ENCODE results near the gene UCP3.

UCP3 gene

GRCh38 chr11:73950869-73951710 is 57.8 kb downstream of the UCP3 start, which contains the start of gene DNAJB13:
DNAJB13 (plus strand) TSS chr11:73951026; CDS start chr11:73951070, 44 bp downstream.
- DNase-seq, result no peak

Measured in NCI-H187 treated with DMSO at 0.1 percent for 48 hours (cell line).